H1 (cell line): Measurements from ENCODE around the gene TMPRSS12.

Experiments
- JUND ChIP-seq: IDR thresholded peaks from 2 replicates; pipeline ENCODE4 v1.6.1; 2011; ENCODE audit warnings: mild to moderate bottlenecking, improper control_type of control experiment, low read length
- MAFK ChIP-seq: IDR thresholded peaks from 2 replicates; pipeline ENCODE4 v1.6.1; 2012; ENCODE audit warnings: low read depth, mild to moderate bottlenecking, improper control_type of control experiment, low read length
- NANOG ChIP-seq: IDR thresholded peaks from 2 replicates; pipeline ENCODE4 v1.6.1; 2011; ENCODE audit warnings: low read length, low read depth, mild to moderate bottlenecking, inconsistent platforms; ENCODE audit not compliant: insufficient read depth, poor library complexity, severe bottlenecking
- POLR2A ChIP-seq, 2 experiments: IDR thresholded peaks; 1 replicate in 1 of 2; 2 replicates in 1 of 2; pipeline ENCODE4 v1.6.1; 2011; ENCODE audit warnings: low read depth in 2 of 2, low read length in 2 of 2, mild to moderate bottlenecking in 2 of 2; ENCODE audit errors: control extremely low read depth in 1 of 2
- RFX5 ChIP-seq: IDR thresholded peaks from 2 replicates; pipeline ENCODE4 v1.6.1; 2011; ENCODE audit warnings: low read depth, low read length, improper control_type of control experiment, borderline replicate concordance
- TCF12 ChIP-seq: IDR thresholded peaks from 2 replicates; pipeline ENCODE4 v1.6.1; 2011; ENCODE audit warnings: low read depth, mild to moderate bottlenecking, low read length
- TF ChIP-seq, protein P1 (sequence below), 3 experiments: IDR thresholded peaks; 1 replicate in 2 of 3; 2 replicates in 1 of 3; pipeline versions ENCODE4 v1.5.1 to v1.6.1; 2011; ENCODE audit warnings: low read length in 3 of 3, mild to moderate bottlenecking in 3 of 3, inconsistent platforms in 2 of 3, low read depth in 1 of 3, moderate library complexity in 1 of 3; ENCODE audit not compliant: insufficient read depth in 1 of 3; ENCODE audit errors: control extremely low read depth in 1 of 3

GRCh38 chr12:50929831-50930230 lies 87.1 kb downstream of the TMPRSS12 start:
- TF ChIP-seq JUND: no peak
- TF ChIP-seq, protein P1, sequence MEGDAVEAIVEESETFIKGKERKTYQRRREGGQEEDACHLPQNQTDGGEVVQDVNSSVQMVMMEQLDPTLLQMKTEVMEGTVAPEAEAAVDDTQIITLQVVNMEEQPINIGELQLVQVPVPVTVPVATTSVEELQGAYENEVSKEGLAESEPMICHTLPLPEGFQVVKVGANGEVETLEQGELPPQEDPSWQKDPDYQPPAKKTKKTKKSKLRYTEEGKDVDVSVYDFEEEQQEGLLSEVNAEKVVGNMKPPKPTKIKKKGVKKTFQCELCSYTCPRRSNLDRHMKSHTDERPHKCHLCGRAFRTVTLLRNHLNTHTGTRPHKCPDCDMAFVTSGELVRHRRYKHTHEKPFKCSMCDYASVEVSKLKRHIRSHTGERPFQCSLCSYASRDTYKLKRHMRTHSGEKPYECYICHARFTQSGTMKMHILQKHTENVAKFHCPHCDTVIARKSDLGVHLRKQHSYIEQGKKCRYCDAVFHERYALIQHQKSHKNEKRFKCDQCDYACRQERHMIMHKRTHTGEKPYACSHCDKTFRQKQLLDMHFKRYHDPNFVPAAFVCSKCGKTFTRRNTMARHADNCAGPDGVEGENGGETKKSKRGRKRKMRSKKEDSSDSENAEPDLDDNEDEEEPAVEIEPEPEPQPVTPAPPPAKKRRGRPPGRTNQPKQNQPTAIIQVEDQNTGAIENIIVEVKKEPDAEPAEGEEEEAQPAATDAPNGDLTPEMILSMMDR (IDR thresholded peaks at IDR 0.05; ENCODE audit: control extremely low read depth in 1 of 3, insufficient read depth in 1 of 3, low read depth in 1 of 3, low read length in 3 of 3): no peak
- TF ChIP-seq RFX5: no peak
- no peak for TF ChIP-seq TCF12
- TF ChIP-seq MAFK: no peak
- TF ChIP-seq POLR2A (IDR thresholded peaks at IDR 0.05; ENCODE audit: control extremely low read depth in 1 of 2, low read depth in 2 of 2, low read length in 2 of 2): no peak
- no peak for TF ChIP-seq NANOG
